NOMO-1 treated with DMSO at 0.1 percent for 48 hours (cell line): ENCODE results near the gene NIPBL.
"Not testable (repeated sequence)": the region's sequence is repeated elsewhere in the genome, so short reads cannot be mapped to it uniquely, and the experiment has no call there.

Experiments used
- DNase-seq: peaks from one replicate; lab custom pipeline; 2025; ENCODE audit not compliant: unreplicated experiment; lab: John Stamatoyannopoulos, UW

The NIPBL gene

DNA sequence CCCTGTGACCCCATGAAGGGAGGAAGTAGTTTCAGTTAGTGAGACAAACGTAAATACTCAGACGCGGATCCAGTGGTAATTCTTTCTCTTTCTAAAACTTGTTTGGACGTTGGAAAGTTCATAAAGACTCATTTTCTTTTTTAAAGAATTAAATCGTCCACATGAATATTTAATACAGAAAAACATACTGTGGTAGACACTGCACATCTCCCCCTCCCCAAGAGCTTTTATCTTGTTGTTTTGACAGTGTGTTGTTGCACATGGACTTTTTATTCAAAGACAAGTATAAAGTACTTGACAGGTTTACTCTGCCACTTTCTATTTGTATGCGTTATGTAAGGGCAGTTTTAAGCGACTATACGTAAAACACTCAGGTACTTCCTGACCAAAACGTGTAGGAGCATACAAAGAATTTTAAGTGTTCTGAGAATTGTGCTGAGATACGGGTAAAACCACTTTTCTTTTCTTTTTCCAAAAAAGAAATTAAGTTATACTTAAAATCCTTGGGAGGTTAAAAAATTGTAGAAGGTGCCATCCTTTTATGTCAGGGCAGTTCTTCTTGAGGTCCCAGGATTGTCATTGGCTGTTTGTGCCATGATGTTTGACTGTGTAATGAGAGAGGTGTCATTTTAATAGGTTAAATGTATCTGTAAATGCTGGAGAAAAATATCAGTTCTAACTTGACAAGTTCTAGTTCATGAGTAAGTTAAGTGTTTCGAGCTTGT is 1.3 kb downstream of the NIPBL start:
- DNase-seq = peak; percentile 70

DNA sequence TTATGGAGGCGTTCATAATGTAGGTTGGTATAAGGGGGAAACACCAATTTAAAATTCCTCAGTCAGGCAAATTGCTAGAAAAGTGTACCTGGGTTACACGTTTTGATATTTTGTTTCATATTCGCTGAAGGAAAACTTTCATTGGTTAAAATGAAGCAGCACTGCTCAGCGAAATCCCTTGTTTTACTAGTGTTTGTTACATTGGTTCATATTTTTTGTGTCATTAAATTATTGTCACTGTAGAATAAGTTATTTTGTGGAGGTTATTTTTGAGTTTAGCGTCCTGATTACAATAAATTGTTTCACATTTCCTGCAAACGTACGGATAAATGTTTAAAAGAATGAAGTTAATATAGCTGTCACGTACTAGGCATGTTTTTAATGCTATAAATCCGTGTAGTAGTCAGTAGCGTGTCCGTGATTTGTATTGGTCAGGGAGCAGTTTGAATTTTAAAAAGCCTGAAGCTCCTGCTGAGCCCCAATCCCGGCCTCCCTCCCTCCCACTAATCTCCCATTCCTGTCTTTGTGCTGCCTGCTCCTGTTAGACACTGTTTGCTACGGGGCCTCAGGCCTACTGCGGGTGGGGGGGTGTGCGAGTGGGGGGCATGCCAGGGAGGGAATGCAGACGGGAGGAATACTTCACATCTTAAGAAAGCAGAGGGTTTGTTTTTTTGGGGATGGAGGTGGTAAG is 2.0 kb downstream of the NIPBL start:
- DNase-seq = no peak

DNA sequence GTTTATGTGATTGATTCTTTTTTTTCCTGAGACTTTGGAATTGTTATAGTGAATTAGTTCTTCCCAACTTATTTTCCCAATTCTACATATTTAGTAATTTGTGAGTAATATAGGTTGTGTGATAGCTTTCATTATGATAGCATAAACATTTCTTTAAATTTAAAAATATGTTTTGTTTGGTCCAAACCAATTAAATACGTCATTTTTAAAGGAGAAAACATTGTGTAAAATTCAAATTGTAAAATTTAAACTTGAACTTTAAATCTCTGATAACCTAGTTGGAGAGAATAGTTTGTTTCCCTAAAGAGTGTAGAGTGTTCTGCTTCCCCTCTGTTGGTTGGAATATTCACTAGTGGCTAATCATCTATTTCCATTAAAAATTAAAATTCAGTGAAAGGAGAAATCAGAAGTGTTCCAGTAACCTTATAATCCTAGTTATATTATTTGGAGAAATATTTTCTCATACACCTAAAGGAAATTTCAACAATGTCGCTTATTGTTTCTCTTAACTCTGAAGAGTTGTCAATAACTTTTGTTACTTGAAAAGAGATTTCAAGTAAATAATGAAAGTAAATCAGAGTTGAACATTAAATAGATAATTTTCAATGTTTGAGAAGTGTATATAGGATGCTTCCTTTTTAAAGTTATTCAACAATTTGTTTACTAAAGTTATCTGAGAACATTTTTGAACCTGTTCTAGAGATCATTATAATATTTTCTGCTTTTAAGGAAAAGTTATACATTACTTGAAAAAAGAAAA is 2.9 kb downstream of the NIPBL start:
- DNase-seq = no peak

DNA sequence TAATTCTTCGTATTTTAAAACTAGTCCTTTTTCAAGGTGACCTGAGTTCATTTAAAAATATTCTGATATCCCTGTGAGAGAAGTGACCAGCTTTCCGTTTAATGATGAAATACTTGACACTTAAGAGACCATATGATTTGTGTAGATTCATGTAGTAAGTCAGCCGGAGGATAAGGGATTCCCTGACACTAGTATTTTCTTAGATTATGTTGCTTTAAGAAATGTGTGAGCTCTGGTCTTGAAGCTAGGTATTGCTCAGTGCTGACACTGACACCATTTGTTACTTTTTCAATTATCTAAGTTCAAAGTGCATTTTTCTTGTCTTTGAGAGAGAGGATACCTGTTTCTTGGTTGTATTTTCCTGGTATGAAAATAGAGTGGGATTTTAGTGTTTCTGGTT is 4.2 kb downstream of the NIPBL start:
- DNase-seq = peak; percentile 64

DNA sequence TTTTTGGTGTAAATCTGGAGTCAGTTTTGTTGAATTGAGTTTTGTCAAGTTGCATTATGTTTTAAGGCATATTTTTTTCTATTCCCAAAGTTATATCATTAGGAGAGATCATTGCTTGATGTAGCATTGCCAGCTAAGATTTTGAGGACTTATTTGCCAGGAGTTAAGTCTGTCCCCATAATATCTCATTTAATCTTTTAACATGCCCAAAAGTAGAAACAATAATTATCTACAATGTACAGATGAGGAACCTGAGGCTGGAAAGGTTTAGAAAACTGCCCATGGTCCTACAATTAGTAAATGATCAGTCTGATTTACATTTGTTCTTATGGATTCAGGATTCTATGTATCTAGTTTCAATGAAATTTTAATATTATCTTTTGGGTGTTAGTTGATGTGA is 4.7 kb downstream of the NIPBL start:
- no peak for DNase-seq

DNA sequence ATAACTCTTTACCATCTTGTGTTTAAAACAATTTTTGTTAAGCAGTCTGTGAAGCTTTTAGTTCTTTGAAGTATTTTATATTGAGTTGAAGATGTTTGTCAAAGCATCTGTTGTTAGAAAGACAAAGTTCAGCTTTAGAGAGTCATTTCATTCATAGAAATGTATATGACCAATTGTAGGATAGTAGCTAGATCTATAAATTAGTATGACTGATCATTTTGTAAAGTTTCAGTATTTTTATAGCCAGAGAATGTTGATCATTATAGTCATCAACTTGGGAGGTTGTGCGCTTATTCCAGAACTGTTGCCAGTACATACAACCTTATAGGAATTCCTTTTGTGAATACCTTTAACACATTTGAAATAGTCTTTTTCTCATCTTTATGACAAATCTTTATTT is 5.2 kb downstream of the NIPBL start:
- DNase-seq = no peak

DNA sequence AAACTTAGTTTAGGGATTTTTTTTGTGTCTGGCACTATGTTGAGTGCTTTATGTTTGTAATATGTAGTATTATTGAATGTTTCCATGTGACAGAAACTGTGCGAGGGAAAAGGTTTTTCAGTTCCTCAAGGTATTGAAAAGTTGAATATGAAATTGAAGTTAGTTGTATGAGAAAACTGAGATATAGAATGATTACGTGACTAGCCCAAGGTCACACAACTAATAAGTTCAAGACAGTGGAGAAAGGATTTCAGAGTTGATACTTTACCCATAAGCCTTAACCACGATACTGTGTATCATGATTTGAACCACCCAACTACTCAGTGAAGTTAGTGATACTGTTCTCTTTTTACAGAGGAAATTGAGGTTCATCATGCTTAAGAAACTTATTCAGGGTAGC is 5.7 kb downstream of the NIPBL start:
- peak; percentile 35 for DNase-seq

DNA sequence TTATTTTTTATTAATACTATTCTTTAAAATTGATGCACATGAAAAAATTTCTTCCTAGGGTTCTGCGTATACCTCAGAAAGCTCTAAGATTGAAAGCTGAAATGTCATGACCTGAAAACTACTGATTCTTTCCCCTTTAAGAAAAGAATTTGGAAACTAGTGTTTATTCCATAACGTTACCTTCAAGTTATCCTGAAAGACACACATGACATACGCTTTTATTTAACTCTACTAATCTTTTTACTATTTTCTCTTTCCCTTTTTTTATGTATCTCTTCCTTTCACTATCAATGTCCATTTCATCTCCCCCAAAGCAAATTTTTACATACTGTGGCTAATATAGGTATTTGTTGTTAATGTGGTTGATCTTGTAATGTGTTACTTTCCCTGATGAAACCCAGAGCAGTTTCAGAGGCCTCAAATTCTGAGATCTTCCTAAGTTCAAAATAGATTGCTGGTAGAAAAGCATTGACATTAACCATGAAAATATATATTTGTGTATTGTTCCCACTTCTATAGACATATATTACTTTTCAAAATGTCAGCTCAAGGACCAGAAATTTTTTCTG is 7.4 kb downstream of the NIPBL start:
- no peak for DNase-seq

DNA sequence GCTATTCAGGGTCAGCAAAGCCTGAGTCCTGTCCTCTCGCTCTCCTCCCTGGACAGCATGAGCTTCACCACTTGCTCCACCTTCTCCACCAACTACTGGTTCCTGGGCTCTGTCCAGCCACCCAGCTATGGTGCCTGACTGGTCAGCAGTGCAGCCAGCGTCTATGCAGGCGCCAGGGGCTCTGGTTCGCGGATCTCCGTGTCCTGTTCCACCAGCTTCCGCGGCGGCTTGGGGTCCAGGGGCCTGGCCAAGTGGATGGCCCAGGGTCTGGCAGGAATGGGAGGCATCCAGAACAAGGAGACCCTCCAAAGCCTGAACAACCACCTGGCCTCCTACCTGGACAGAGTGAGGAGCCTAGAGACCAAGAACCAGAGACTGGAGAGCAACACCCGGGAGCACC is 8.6 kb downstream of the NIPBL start:
- DNase-seq = no peak

DNA sequence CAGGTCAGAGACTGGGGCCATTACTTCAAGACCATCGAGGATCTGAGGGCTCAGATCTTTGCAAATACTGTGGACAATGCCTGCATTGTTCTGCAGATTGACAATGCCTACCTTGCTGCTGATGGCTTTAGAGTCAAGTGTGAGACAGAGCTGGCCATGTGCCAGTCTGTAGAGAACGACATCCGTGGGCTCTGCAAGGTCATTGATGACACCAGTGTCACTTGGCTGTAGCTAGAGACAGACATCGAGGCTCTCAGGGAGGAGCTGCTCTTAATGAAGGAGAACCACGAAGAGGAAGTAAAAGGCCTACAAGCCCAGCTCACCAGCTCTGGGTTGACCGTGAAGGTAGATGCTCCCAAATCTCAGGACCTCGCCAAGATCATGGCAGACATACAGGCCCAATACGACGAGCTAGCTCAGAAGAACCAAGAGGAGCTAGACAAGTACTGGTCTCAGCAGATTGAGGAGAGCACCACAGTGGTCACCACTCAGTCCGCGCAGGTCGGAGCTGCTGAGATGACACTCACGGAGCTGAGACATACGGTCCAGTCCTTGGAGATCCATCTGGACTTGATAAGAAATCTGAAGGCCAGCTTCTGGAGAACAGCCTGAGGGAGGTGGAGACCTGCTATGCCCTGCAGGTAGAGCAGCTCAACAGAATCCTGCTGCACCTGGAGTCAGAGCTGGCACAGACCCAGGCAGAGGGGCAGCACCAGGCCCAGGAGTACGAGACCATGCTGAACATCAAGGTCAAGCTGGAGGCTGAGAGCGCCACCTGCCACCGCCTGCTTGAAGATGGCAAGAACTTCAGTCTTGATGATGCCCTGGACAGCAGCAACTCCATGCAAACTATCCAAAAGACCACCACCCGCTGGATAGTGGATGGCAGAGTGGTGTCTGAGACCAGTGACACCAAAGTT is 9.3 kb downstream of the NIPBL start:
- DNase-seq = peak; percentile 27

DNA sequence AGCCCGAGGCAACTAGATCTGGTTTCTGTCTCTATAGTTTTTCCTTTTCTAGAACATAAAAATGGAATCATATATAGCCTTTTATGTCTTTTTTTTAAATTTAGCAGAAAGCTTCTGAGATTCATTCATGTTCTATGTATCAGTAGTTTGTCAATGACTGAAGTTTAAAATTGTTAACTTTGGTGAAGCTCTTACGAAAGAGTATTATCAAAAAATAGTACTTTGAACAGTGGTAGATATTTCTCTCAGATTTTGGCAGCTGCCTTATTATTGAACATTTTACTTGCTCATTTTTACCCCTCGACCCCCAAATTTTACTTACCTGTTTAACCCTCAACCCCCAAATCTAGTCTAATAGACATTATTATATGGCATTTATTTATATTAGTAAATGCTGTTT is 10.2 kb downstream of the NIPBL start:
- DNase-seq = no peak

DNA sequence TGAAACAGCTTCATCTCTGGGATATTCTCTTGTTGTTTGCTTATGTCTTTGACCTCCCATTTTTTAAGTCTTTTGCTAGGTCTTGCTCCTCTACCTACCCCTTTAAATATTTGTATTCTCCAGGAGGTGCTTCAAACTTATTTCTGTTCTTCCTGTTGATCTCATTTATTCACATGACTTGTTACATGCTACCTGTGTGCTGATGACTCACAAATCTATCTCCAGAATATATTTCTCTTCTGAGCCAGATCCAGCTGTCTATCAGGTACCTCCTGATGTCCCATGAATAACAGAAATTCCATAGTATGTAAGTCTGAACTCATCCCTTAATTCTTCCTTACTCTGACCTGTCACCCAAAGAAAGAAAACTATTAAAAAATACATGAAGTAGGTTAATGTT is 11.0 kb downstream of the NIPBL start:
- DNase-seq = no peak

DNA sequence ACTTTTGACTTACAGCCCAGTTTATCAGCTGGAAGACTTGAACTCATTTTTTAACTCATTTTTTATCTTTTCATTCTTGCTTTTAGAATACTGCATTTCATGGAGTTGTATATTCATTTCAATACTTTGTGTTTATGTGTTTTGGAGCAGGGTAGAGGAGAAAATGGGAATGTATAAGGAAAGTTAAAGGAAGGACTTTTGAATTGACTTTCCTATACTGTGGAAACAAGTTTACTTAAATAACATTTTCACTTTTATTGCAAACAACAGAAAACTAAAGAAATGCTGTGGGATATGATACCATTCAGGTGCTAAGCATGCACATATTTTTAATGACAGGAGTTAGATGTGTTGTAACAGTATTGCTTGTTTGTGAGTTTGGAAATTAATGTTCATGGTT is 11.7 kb downstream of the NIPBL start:
- no peak for DNase-seq

DNA sequence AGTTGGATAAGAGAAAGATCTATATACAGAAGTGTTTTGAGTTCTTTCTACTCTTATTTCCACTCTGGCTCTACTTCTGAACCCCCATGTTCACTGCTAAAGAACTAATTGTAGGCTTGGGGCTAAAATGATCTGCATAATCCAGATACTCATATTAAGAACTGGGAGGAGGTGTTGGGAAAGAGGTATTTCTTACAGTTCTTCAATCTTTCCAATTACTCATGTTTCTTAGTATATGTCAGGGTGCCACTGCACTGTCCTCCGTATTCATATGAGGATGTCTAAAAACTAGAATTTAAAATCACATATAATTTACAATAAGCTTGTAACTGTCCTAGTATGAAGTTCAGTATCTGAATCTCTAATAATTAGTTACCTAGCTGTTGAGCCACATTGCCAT is 12.7 kb downstream of the NIPBL start:
- DNase-seq = no peak

DNA sequence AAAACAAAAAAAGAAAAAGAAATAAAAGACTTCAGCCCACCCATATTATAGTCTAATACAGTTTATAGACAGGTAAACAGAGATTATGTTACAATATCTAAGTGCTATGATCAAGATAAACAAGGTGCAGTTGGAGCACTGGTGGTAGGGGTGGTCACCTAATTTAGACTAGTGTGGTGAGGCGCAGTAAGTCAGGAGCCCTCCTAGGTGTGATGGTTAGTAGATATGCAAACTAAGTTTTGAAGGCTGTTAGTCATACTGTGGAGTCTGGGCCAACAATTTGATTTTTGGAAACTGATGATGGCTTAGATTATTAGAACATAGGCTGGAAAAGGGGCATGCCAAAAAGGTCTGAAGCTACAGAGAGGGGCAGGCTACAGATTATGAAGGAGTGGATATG is 14.7 kb downstream of the NIPBL start:
- DNase-seq = no peak

DNA sequence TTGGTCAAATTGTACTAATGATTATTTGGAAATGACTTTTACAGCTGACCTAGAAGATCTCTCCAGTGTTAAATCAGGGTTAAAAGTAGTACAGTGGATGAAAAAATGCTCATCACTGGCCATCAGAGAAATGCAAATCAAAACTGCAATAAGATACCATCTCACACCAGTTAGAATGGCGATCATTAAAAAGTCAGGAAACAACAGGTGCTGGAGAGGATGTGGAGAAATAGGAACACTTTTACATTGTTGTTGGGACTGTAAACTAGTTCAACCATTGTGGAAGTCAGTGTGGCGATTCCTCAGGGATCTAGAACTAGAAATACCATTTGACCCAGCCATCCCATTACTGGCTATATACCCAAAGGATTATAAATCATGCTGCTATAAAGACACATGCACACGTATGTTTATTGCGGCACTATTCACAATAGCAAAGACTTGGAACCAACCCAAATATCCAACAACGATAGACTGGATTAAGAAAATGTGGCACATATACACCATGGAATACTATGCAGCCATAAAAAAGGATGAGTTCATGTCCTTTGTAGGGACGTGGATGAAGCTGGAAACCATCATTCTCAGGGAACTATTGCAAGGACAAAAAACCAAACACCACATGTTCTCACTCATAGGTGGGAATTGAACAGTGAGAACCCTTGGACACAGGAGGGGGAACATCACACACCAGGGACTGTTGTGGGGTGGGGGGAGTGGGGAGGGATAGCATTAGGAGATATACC is 15.7 kb downstream of the NIPBL start:
- DNase-seq = not testable (repeated sequence)

DNA sequence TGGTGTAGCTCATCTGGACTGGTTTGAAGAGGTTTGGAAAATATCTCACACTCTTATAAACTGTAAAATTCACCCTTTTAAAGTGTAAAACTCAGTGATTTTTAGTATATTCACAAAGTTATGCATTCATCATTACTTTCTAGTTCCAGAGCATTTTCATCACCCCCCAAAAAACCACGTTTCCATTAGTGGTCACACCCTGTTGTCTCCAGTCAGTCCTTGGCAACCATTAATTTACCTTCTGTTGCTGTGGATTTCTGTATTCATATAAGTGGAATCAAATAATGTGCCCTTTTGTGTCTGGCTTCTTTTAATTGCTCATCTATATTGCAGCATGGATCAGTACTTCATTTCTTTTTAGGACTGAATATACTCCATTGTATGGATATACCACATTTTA is 18.4 kb downstream of the NIPBL start:
- no peak for DNase-seq

DNA sequence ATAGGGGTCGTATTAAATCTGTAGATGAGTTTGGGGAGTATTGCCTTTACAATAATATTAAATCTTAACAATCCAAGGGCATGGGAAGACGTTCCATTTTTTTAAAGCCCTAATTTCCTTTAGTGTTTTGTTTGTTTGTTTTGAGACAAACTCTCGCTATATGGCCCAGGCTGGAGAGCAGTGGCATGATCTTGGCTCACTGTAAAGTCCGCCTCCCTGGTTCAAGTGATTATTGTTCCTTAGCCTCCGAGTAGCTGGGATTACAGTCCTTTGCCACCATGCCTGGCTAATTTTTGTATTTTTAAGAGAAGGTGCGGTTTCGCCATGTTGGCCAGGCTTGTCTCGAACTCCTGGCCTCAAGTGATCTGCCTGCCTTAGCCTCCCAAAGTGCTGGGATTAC is 19.9 kb downstream of the NIPBL start:
- DNase-seq = no peak

DNA sequence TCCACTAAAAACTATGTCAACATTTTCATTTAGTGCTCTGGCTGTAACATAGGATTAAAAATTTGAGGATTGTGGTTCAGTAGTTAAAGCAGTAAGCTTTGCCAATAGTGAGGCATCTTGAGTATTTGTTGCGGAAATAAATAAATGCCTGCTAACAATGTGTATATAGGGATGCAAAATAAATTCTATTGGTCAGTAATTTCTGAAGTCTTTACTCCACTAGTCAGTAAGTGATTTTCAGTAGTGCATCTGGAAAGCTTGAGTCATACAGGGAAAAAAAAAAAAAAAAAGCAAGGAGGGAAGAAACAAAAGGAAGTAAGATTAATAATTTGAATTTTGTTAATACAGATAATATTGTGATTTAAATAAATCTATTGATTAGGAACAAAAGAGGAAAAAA is 21.0 kb downstream of the NIPBL start:
- no peak for DNase-seq

DNA sequence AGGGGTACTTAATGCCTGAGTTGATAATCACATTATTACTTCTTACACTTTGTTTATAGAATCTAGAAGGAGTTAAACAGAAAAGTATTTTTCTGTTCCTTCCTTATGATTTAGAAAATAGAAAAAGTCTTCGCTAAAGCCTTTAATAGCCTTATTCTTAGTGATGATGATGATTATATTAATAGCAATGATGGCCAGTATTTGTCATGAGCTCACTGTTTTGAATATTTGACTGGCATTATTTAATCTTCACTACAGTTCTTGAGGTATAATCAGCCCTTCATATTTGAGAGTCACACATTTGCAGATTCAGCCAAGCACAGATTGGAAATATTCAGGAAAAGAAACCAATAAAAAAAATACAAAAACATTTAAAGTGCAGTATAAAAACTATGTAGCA is 23.3 kb downstream of the NIPBL start:
- DNase-seq = no peak
